ENCODE data around the gene ATF7.

DNA sequence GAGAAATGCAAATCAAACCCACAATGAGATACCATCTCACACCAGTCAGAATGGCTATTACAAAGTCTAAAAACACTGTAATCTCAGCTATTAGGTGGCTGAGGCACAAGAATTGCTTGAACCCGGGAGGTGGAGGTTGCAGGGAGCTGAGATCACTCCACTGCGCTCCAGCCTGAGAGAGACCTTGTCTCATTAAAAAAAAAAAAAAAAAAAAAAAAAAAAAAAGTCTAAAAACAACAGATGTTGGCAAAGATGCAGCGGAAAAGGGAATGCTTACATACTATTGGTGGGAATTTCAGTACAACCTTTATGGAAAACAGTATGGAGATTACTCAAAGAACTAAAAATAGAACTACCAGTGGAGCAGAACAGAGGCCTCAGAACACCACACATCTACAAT, 19.0 kb upstream of the ATF7 start:
- no peak for TF ChIP-seq CTCF (IDR thresholded peaks at IDR 0.05; ENCODE audit: insufficient read depth, low read length)
- TF ChIP-seq POLR2AphosphoS5 (IDR thresholded peaks at IDR 0.05; ENCODE audit: low read depth) = no peak
- TF ChIP-seq GABPA (IDR thresholded peaks at IDR 0.05; ENCODE audit: low read depth) = no peak
- TF ChIP-seq SPI1 (IDR thresholded peaks at IDR 0.05; ENCODE audit: borderline replicate concordance, low read depth) = no peak

Data from HL-60 (cell line).